Astrocyte (in vitro differentiated cells and primary cell): ENCODE data around the gene TSHZ1. TPM values are rescaled to one million over a fixed set of nuclear protein-coding genes. Genes with fewer than 3 reads are reported as not detected.
A peak's percentile ranks its signal among the peaks of the same experiment; 100 is the strongest.

Source experiments
- DNase-seq: peaks from one replicate; pipeline ENCODE4 v3.0.0-alpha.2; 2010; ENCODE audit warnings: low read depth
- FAIRE-seq: peaks from 2 replicates; lab custom pipeline; 2011; peaks lifted over from hg19 to GRCh38; lab: Jason Lieb, UNC
- H2AFZ ChIP-seq: 2 replicates; pipeline ENCODE4 v1.6.0; 2012; ENCODE audit warnings: low read depth, low read length, inconsistent platforms
- H3K27ac ChIP-seq: 2 replicates; pipeline ENCODE4 v1.5.1; 2011; ENCODE audit warnings: low read depth, low read length, inconsistent platforms
- H3K27me3 ChIP-seq: 2 replicates; pipeline ENCODE4 v1.6.0; 2011; ENCODE audit warnings: low read length, inconsistent platforms; ENCODE audit not compliant: insufficient read depth
- H3K36me3 ChIP-seq: 2 replicates; pipeline ENCODE4 v1.5.1; 2011; ENCODE audit warnings: low read length, inconsistent platforms; ENCODE audit not compliant: insufficient read depth
- H3K4me1 ChIP-seq: 2 replicates; pipeline ENCODE4 v1.5.1; 2011; ENCODE audit warnings: low read length, inconsistent platforms; ENCODE audit not compliant: insufficient read depth
- H3K4me2 ChIP-seq: 2 replicates; pipeline ENCODE4 v1.6.0; 2012; ENCODE audit warnings: low read length, inconsistent platforms
- H3K4me3 ChIP-seq: 2 replicates; pipeline ENCODE4 v1.5.1; 2011; ENCODE audit warnings: low read depth, mild to moderate bottlenecking, low read length, inconsistent platforms; ENCODE audit not compliant: insufficient read depth
- H3K79me2 ChIP-seq: 2 replicates; pipeline ENCODE4 v1.6.0; 2012; ENCODE audit warnings: mild to moderate bottlenecking, low read length, inconsistent platforms; ENCODE audit not compliant: insufficient read depth
- H3K9ac ChIP-seq: 2 replicates; pipeline ENCODE4 v1.6.0; 2012; ENCODE audit warnings: mild to moderate bottlenecking, low read length, inconsistent platforms
- H3K9me3 ChIP-seq: 2 replicates; pipeline ENCODE4 v1.5.1; 2012; ENCODE audit warnings: low read depth, mild to moderate bottlenecking, low read length, inconsistent platforms; ENCODE audit not compliant: insufficient read depth
- H4K20me1 ChIP-seq: 2 replicates; pipeline ENCODE4 v1.6.0; 2012; ENCODE audit warnings: low read length, inconsistent platforms; ENCODE audit not compliant: insufficient read depth
- H3K27ac Mint-ChIP-seq: one replicate; pipeline ENCODE4 v1.8.0; 2021; ENCODE audit warnings: mild to moderate bottlenecking, mixed read lengths; ENCODE audit not compliant: unreplicated experiment
- H3K27me3 Mint-ChIP-seq: one replicate; pipeline ENCODE4 v1.8.0; 2021; ENCODE audit warnings: low read depth, mixed read lengths; ENCODE audit not compliant: unreplicated experiment
- H3K36me3 Mint-ChIP-seq: one replicate; pipeline ENCODE4 v1.8.0; 2021; ENCODE audit warnings: low read depth, mixed read lengths; ENCODE audit not compliant: unreplicated experiment
- H3K4me1 Mint-ChIP-seq: one replicate; pipeline ENCODE4 v1.8.0; 2021; ENCODE audit warnings: low read depth, mixed read lengths; ENCODE audit not compliant: unreplicated experiment
- H3K4me3 Mint-ChIP-seq: one replicate; pipeline ENCODE4 v1.8.0; 2021; ENCODE audit warnings: mild to moderate bottlenecking, moderate library complexity, mixed read lengths; ENCODE audit not compliant: unreplicated experiment
- H3K9me3 Mint-ChIP-seq: one replicate; pipeline ENCODE4 v1.8.0; 2021; ENCODE audit warnings: mild to moderate bottlenecking, mixed read lengths; ENCODE audit not compliant: unreplicated experiment
- EZH2 ChIP-seq: IDR thresholded peaks from 2 replicates; pipeline ENCODE4 v1.6.1; 2012; ENCODE audit warnings: mild to moderate bottlenecking, low read length, inconsistent platforms; ENCODE audit not compliant: insufficient read depth
- total RNA-seq: library from RNA; stranded (reverse); gene quantifications from 2 replicates; pipeline ENCODE4 v1.2.1, GENCODE V29; 2021
- TF ChIP-seq, protein P1 (sequence below): IDR thresholded peaks from 2 replicates; pipeline ENCODE4 v1.5.1; 2011; ENCODE audit warnings: low read depth, mild to moderate bottlenecking, inconsistent platforms, low read length, moderate library complexity; ENCODE audit not compliant: insufficient read depth

TSHZ1 gene
- total RNA-seq, 1 donor from 2014 or later: 2.9 TPM

GRCh38 chr18:75265872-75266271 lies 55.3 kb downstream of the TSHZ1 start:
- FAIRE-seq (no peak), DNase-seq (no peak)
- Histone ChIP-seq H4K20me1 (no peaks in the 10 kb centered on the region), H3K36me3 (no peaks in the 10 kb centered on the region), H3K4me3 (no peak overlapping the region), H3K27me3 (no peaks in the 10 kb centered on the region), H3K4me2 (no peak overlapping the region), H3K27ac (no peak overlapping the region), H3K9ac (no peak overlapping the region), H3K4me1 (no peaks in the 10 kb centered on the region), H3K9me3 (no peaks in the 10 kb centered on the region), H3K79me2 (no peaks in the 10 kb centered on the region), H2AFZ (no peak overlapping the region)
- peaks cover 2% of the 10 kb centered on the region for H3K4me1 Mint-ChIP-seq
- TF ChIP-seq, protein P1, sequence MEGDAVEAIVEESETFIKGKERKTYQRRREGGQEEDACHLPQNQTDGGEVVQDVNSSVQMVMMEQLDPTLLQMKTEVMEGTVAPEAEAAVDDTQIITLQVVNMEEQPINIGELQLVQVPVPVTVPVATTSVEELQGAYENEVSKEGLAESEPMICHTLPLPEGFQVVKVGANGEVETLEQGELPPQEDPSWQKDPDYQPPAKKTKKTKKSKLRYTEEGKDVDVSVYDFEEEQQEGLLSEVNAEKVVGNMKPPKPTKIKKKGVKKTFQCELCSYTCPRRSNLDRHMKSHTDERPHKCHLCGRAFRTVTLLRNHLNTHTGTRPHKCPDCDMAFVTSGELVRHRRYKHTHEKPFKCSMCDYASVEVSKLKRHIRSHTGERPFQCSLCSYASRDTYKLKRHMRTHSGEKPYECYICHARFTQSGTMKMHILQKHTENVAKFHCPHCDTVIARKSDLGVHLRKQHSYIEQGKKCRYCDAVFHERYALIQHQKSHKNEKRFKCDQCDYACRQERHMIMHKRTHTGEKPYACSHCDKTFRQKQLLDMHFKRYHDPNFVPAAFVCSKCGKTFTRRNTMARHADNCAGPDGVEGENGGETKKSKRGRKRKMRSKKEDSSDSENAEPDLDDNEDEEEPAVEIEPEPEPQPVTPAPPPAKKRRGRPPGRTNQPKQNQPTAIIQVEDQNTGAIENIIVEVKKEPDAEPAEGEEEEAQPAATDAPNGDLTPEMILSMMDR: no peak
- no peak for TF ChIP-seq EZH2
- no peaks in the 10 kb centered on the region for H3K9me3 Mint-ChIP-seq
- no peak overlapping the region for H3K27ac Mint-ChIP-seq
- no peak overlapping the region for H3K4me3 Mint-ChIP-seq
- H3K27me3 Mint-ChIP-seq: peaks cover 3% of the 10 kb centered on the region
- H3K36me3 Mint-ChIP-seq: no peaks in the 10 kb centered on the region

DNA sequence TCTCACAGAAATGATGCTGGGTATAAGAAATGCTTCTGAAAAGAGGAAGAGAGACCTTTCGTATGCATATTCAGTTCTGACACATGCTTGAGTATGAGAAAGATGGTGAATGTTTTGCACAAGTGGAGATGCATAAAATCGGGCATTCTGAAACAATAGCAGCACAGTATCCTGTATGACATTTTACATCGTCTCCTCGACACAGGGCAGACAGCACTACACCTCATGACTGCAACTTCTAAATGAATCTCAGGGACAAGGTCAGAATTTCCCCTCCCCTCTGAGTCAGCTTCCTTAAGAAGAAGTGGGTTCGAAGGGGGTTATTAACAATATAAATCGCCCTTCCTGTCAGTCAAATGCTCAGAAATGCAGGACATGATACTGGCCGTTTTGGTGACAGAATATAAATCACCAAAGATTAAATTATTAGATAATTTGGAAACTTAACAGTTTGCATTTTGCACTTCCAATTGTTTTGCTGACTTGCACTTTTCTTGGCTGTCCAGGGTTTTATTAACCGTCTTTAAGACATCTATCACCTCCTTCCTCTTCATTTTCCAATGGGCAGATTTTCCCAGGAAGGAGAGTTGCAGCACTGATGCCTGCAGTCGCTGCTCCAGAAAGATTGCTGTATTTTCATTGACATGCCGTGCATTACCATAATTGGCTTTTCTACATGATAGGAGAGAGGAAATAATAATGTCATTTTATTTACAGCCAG lies 57.2 kb downstream of the TSHZ1 start:
- TF ChIP-seq EZH2: no peak
- TF ChIP-seq, protein P1: no peak
- no peaks in the 10 kb centered on the region for H3K36me3 Mint-ChIP-seq
- Histone ChIP-seq H2AFZ (no peak overlapping the region), H3K79me2 (no peaks in the 10 kb centered on the region), H3K4me3 (no peak overlapping the region), H3K9me3 (no peaks in the 10 kb centered on the region), H3K27me3 (no peaks in the 10 kb centered on the region), H3K9ac (no peak overlapping the region), H3K36me3 (no peaks in the 10 kb centered on the region), H4K20me1 (no peaks in the 10 kb centered on the region), H3K4me2 (peak overlapping the region; percentile 6), H3K27ac (no peak overlapping the region), H3K4me1 (no peaks in the 10 kb centered on the region)
- no peak overlapping the region for H3K4me3 Mint-ChIP-seq
- DNase-seq (no peak), FAIRE-seq (no peak)
- H3K27ac Mint-ChIP-seq: no peak overlapping the region
- no peaks in the 10 kb centered on the region for H3K9me3 Mint-ChIP-seq
- peaks cover 2% of the 10 kb centered on the region for H3K4me1 Mint-ChIP-seq
- H3K27me3 Mint-ChIP-seq: peaks cover 3% of the 10 kb centered on the region

GRCh38 chr18:75268364-75268646 lies 57.7 kb downstream of the TSHZ1 start:
- H3K4me1 Mint-ChIP-seq: peaks cover 2% of the 10 kb centered on the region
- H3K27me3 Mint-ChIP-seq: peaks cover 3% of the 10 kb centered on the region
- H3K9me3 ChIP-seq: no peaks in the 10 kb centered on the region
- no peak overlapping the region for H3K27ac Mint-ChIP-seq
- no peak overlapping the region for H3K4me3 Mint-ChIP-seq
- no peak overlapping the region for H3K4me3 ChIP-seq
- no peaks in the 10 kb centered on the region for H3K4me1 ChIP-seq
- no peaks in the 10 kb centered on the region for H3K36me3 ChIP-seq
- no peak overlapping the region for H2AFZ ChIP-seq
- H3K36me3 Mint-ChIP-seq: no peaks in the 10 kb centered on the region
- H3K9ac ChIP-seq: no peak overlapping the region
- H3K27ac ChIP-seq: no peak overlapping the region
- no peaks in the 10 kb centered on the region for H4K20me1 ChIP-seq
- DNase-seq (no peak), FAIRE-seq (no peak)
- no peaks in the 10 kb centered on the region for H3K79me2 ChIP-seq
- H3K27me3 ChIP-seq: no peaks in the 10 kb centered on the region
- TF ChIP-seq, protein P1: no peak
- TF ChIP-seq EZH2: no peak
- H3K9me3 Mint-ChIP-seq: no peaks in the 10 kb centered on the region
- no peak overlapping the region for H3K4me2 ChIP-seq
